GM19452 (cell line): Measurements from ENCODE around the gene SLC6A17.

ENCODE experiments used
- ATAC-seq: cut with Tn5 transposase; IDR thresholded peaks from one replicate; pipeline ENCODE4 v1.9.1; 2021; ENCODE audit not compliant: unreplicated experiment

The SLC6A17 gene

GRCh38 chr1:110150330-110151174, at the start of gene SLC6A17:
Gene SLC6A17 (plus strand): TSS chr1:110150494. CDS start chr1:110166930, 16,436 bp downstream.
- ATAC-seq, result no peak

- no peak for ATAC-seq
Measured at GRCh38 chr1:110102081-110102480, 48.2 kb upstream of the SLC6A17 start.

DNA sequence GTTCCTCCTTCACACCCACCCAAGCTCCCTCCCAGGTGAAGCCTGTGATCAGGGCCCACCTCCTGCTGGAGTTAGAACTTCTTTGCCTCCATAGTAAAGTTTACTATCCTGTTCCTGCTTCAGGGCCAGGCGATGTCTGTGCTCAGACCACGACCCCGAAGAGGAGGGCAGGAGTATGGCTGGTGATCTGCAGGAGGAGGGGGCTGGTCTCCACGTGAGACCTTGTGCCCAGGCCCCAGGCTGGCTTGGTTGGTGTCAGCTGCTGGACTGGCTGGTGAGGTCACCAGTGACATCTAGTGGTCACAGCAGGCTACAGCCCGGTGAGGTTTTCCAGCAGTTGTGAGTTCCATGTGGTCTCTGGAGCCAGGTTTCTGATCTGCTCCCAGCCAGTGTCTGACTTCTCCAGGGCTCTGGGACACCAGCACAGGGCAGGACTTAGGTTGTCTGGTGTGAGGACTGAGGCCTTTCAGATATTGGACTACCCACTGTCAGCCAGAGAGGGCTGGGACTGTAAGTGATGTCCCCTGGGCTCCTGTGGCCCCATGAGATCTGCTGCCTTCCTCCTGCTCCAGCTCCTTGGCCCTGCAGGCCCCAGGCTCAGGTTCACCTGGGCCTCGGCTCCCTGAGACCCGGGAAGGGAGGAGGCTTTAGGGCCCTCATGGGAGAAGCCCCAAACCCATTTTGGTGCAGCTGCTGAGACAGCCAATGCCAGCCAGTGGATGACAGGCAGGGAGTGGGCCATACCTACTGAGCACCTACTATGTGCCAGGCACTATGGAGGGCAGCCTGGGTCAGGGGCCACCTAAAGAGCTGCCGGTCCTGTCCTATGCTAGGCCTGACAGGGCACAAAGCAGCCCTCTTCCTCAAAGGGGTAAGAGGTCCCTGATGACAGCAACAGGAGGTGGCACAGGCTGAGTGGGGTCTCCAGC, 44.0 kb upstream of the SLC6A17 start:
- no peak for ATAC-seq

- no peak for ATAC-seq
Measured at GRCh38 chr1:110107867-110108469, 42.3 kb upstream of the SLC6A17 start.

DNA sequence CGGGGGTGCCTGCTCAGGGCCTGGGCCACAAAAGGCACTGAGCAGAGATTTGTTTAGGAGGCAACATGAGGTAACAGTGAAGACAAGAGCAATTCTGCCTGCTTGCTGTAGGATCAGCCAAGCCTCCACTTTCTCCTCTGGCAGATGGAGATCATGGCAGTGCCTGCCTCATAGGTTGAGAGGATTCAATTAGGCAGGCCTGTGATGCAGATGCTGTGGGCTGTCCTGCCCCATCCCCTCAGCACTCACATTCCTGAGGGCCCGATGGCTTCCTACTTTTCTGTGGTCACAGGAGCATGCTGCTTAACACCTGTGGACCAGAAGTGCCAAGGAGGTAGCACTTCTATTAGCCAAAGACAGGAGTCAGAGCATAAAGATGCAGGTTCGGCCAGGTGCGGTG, 39.2 kb upstream of the SLC6A17 start:
- no peak for ATAC-seq

GRCh38 chr1:110112143-110112542, 38.2 kb upstream of the SLC6A17 start, which contains the start of gene UBL4B:
Gene UBL4B (plus strand): TSS chr1:110112443. CDS start chr1:110112535, 92 bp downstream.
- ATAC-seq, result no peak

GRCh38 chr1:110112656-110113055, 37.6 kb upstream of the SLC6A17 start:
- ATAC-seq, result no peak

DNA sequence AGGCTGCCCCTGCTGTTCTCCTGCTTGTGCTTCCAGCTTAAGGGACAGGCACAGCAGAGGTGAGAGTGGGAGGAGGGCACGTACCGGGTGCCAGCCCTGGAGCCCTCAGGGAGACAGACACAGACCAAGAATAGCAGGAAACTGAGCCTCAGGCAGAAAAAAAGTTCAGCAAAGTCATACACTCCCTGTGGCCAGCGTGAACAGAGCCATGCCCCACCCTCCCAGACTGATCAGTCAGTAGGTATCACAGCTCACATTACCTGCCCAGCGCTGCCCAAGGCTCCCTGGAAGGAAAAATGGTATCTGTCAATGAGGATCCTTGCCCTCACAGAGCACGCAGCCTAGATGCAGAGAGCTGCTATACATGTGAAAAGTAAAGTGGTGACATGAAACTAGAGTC, 36.7 kb upstream of the SLC6A17 start:
- no peak for ATAC-seq

- no peak for ATAC-seq
Measured at GRCh38 chr1:110114173-110114572, 36.1 kb upstream of the SLC6A17 start.

GRCh38 chr1:110114784-110115183, 35.5 kb upstream of the SLC6A17 start:
- ATAC-seq, result no peak

GRCh38 chr1:110118636-110119396, 31.5 kb upstream of the SLC6A17 start:
- no peak for ATAC-seq

DNA sequence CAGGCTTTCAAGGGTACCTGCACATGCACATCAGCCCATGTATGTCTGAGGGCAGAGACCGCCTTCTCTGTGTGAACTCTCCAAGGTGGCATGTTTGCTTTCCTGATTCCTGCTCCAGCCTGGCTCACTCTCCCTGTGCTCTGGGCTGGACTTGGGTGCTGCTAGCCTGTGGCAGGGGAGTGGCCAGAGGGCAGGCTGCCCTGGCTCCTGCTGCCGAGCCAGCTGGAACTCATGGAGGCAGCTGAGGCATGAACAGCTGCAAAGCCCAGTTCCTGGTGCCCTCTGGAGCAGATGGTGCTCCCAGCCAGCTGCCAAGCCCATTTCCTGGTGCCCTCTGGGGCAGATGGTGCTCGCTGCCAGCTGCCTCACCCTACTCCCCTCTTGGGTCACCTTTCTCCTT, 30.5 kb upstream of the SLC6A17 start:
- ATAC-seq, result no peak

GRCh38 chr1:110120960-110121561, 29.2 kb upstream of the SLC6A17 start:
- ATAC-seq, result no peak

- ATAC-seq, result no peak
Measured at GRCh38 chr1:110123224-110123623, 27.1 kb upstream of the SLC6A17 start.

GRCh38 chr1:110125810-110126209, 24.5 kb upstream of the SLC6A17 start:
- ATAC-seq, result no peak

DNA sequence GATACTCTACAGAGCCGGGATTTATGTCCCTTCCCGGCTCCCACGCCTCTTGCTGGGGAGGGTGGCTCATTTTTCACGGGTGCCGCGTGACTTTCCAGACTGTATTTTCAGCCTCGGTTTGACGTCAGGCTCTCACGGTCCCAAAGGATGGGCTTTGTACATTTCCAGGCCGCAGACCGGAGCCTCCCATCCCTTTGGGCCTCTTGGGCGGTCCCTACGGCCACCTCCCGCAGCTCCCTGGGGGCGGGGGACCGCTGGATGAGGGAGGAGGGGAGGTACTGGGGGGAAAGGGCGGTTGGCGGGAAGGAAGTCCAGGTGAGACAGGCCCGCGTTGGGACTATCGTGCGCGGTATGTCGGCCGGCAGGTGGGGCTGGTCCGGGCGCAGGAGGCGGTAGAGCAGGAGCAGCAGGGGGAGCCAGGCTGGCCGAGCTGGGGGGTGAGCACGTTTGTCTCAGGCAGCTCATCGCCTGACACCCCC, 20.1 kb upstream of the SLC6A17 start:
- no peak for ATAC-seq

DNA sequence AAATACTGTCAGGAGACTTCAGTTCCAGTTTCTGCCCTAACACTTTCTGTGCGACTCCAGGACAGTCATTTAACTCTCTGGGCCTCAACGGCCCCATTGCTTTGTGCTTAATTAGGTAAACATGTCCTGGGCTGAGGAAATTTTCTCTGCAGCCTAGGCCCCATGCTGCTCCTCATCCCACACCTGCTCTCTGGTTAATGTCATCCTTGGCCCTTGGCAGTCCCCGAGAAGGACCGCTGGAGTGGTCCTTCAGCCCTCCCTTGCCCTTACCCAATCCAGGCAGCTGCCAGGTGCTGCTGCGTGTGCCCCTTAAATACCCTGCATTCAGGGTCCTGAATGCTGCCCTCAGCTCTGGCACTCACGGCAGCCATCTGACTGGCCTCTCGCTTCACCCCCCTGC, 19.3 kb upstream of the SLC6A17 start:
- no peak for ATAC-seq

GRCh38 chr1:110132682-110133081, 17.6 kb upstream of the SLC6A17 start:
- ATAC-seq, result no peak

DNA sequence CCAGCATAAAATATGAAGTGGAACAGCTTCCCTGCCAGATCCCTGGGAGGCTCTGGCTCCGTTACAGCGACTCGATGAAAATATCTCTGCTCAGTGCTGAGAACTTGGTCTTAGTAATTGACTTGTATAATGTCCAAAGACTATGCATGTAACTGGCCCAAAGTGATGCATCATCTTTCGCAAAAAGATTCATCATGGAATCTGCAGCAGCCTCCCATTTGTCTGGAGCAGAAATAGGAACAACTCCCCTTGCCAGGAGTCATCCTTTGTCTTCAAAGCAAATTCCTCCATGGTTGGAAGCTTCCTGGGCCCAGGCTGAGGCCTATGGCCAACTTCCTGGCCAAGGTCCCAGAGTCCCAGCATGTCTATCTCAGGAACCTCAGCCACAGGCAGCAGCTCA, 16.9 kb upstream of the SLC6A17 start:
- ATAC-seq, result no peak

DNA sequence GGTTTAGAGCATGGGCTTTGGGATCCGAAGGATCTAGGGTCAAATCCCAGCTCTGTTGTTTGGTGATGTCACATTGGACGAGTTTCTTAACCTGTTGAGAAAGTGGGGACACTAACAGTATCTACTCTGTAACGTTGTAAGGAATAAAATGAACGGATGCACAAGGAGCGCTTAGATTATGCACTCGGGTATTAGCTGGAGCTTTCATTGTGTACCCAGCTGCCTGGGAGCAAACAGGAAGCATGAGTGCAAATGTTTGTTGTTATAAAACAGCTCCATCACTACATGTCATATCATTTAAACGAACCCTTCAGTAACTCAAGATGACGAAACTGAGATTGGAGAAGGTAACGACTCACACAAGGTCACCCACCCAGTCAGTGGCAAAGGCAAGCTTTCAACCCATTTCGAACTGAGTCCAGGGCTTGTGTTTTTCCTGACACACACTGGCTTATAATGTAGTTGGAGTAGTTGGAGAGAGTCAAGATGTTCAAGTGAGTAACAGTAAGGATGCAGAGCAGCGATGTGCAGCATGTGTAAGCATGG, 16.2 kb upstream of the SLC6A17 start:
- ATAC-seq, result no peak
